ENCODE measurements around the gene KCNAB1. TPM values are rescaled to one million over a fixed set of nuclear protein-coding genes. Genes with fewer than 3 reads are reported as not detected.

The KCNAB1 gene
- total RNA-seq, 1 experiment from 2014 or later, result 1.0 TPM

- TF ChIP-seq ZNF219 (CRISPR knock-in tag; IDR thresholded peaks at IDR 0.05; ENCODE audit: borderline replicate concordance), result no peak
- TF ChIP-seq NFYB (CRISPR knock-in tag; conservative IDR thresholded peaks at IDR 0.05; ENCODE audit: low read depth), result no peak
- TF ChIP-seq RELA (CRISPR knock-in tag; IDR thresholded peaks at IDR 0.05; ENCODE audit: borderline replicate concordance), result no peak
- TF ChIP-seq ATF1 (CRISPR knock-in tag; IDR thresholded peaks at IDR 0.05), result no peak
- no peak for TF ChIP-seq ARID4B (CRISPR knock-in tag; IDR thresholded peaks at IDR 0.05; ENCODE audit: borderline replicate concordance)
- TF ChIP-seq AR (CRISPR knock-in tag; IDR thresholded peaks at IDR 0.05), result no peak
Measured at GRCh38 chr3:156548902-156549301, 428.5 kb downstream of the KCNAB1 start (continued).

- Mint-ChIP-seq H3K4me3 (no peak overlapping the region), H3K9me3 (no peaks in the 10 kb centered on the region), H3K27me3 (ENCODE audit: low read depth) (no peaks in the 10 kb centered on the region), H3K36me3 (peaks cover 66% of the 10 kb centered on the region), H3K4me1 (peaks cover 20% of the 10 kb centered on the region), H3K27ac (no peak overlapping the region)
- no peak for ATAC-seq
- ChIA-PET CTCF (interaction anchor here (0.6 kb wide), 1 partner anchor 122 kb away, joined by 3 read pairs; no protein-coding TSS in a partner anchor), POLR2A (no interaction called here)
- no peak for DNase-seq (ENCODE audit: low spot score)
- TF ChIP-seq ZNF317 (CRISPR knock-in tag; IDR thresholded peaks at IDR 0.05; ENCODE audit: borderline replicate concordance, low read depth) (no peak), HMGA2 (CRISPR knock-in tag; IDR thresholded peaks at IDR 0.05) (no peak), MLX (CRISPR knock-in tag; IDR thresholded peaks at IDR 0.05) (no peak), ATF2 (CRISPR knock-in tag; IDR thresholded peaks at IDR 0.05; ENCODE audit: borderline replicate concordance, low read depth) (no peak), NR3C1 (CRISPR knock-in tag; conservative IDR thresholded peaks at IDR 0.05; ENCODE audit: low read depth) (no peak), ZMAT4 (CRISPR knock-in tag; IDR thresholded peaks at IDR 0.05) (no peak), ESRRA (CRISPR knock-in tag; IDR thresholded peaks at IDR 0.05; ENCODE audit: borderline replicate concordance) (no peak), E2F1 (CRISPR knock-in tag; IDR thresholded peaks at IDR 0.05) (no peak), ARID4B (CRISPR knock-in tag; IDR thresholded peaks at IDR 0.05; ENCODE audit: borderline replicate concordance) (no peak), CBFB (CRISPR knock-in tag; IDR thresholded peaks at IDR 0.05; ENCODE audit: low read depth) (no peak)
- TF ChIP-seq, protein P1, sequence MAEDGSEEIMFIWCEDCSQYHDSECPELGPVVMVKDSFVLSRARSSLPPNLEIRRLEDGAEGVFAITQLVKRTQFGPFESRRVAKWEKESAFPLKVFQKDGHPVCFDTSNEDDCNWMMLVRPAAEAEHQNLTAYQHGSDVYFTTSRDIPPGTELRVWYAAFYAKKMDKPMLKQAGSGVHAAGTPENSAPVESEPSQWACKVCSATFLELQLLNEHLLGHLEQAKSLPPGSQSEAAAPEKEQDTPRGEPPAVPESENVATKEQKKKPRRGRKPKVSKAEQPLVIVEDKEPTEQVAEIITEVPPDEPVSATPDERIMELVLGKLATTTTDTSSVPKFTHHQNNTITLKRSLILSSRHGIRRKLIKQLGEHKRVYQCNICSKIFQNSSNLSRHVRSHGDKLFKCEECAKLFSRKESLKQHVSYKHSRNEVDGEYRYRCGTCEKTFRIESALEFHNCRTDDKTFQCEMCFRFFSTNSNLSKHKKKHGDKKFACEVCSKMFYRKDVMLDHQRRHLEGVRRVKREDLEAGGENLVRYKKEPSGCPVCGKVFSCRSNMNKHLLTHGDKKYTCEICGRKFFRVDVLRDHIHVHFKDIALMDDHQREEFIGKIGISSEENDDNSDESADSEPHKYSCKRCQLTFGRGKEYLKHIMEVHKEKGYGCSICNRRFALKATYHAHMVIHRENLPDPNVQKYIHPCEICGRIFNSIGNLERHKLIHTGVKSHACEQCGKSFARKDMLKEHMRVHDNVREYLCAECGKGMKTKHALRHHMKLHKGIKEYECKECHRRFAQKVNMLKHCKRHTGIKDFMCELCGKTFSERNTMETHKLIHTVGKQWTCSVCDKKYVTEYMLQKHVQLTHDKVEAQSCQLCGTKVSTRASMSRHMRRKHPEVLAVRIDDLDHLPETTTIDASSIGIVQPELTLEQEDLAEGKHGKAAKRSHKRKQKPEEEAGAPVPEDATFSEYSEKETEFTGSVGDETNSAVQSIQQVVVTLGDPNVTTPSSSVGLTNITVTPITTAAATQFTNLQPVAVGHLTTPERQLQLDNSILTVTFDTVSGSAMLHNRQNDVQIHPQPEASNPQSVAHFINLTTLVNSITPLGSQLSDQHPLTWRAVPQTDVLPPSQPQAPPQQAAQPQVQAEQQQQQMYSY (CRISPR knock-in tag; IDR thresholded peaks at IDR 0.05), result no peak
Measured at GRCh38 chr3:156551261-156551660, 430.9 kb downstream of the KCNAB1 start.

All from WTC11 (cell line).